ENCODE measurements around the gene SPATA2. TPM values are rescaled to one million over a fixed set of nuclear protein-coding genes. Genes with fewer than 3 reads are reported as not detected.
A peak's percentile ranks its signal among the peaks of the same experiment; 100 is the strongest.

SPATA2 gene
- total and polyA plus RNA-seq, 2 experiments from 2014 or later: 3.1 to 4.6 TPM

DNA sequence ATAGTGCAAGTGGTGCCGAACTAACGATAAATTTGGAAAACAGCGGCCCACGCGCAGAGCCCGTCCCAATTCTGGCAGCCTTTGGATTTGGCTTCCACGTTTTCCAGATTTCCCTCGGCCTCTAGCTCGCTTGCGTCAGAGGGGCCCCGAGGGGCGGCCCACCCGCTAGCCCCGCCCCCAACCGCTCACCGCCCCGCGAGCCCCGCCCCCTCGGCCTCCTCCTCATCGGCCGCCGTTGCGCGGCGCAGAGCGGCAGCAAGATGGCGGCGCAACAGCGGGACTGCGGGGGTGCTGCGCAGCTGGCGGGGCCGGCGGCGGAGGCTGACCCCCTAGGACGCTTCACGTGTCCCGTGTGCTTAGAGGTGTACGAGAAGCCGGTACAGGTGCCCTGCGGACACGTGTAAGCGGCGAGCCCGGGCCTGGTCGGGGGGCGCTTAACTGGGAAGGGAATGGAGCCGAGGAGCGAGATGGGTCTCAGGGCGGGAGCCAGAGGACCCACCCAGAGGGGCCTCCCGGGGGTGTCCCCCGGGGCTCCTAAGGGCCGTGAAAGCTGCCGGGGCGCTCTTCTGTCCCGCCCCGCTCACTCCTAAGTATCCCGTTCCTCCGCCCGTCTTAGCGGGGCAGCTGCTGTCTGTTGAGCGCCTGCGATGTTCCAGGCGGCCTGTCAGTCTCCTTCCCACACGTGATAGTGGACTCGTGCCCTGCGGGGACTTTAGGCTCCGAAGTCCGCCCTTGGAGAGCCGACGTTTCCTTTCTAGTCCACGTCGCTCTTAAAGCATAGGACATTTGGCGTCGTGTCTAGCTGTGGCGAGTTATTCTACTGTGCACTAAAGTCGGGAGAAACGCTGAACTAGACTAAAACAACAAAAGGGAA is 21.1 kb upstream of the SPATA2 start, which contains the start of gene RNF114:
Gene RNF114, plus strand, starts transcription at position 245 of the 874 bp plus-strand sequence. Its CDS starts 16 bp downstream, at position 261.
- no peak for TF ChIP-seq EZH2 (IDR thresholded peaks at IDR 0.05; ENCODE audit: insufficient read depth, poor library complexity, severe bottlenecking)
- TF ChIP-seq EZH2phosphoT487 (IDR thresholded peaks at IDR 0.05; ENCODE audit: insufficient read depth, low read depth): no peak

DNA sequence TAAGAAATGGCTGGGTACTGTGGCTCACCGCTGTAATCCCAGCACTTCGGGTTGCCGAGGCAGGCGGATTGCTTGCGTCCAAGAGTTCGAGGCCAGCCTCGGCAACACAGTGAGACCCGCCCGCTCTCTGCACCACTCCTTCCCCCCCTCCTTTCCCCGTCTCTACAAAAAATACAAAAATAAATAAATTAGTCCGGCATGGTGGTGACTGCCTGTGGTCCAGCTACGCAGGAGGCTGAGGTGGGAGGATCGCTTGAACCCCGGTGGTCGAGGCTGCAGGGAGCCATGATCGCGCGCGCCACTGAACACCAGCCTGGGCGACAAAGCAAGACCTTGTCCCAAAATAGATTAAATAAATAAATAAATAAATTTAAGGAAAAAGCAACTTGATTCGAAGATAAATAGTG is 20.4 kb upstream of the SPATA2 start:
- in situ Hi-C loops (cut with MboI): no loop called here
- TF ChIP-seq EZH2phosphoT487 (IDR thresholded peaks at IDR 0.05; ENCODE audit: insufficient read depth, low read depth) (no peak), EZH2 (IDR thresholded peaks at IDR 0.05; ENCODE audit: insufficient read depth, poor library complexity, severe bottlenecking) (no peak)
- peak overlapping the region; percentile 93 for H3K9ac ChIP-seq

More for the DNA sequence above, 21.1 kb upstream of the SPATA2 start, which contains the start of gene RNF114:
- Histone ChIP-seq H3K36me3 (ENCODE audit: low read depth) (peaks cover 3% of the 10 kb centered on the region; the same call in 1 of the 2 replicates), H3K79me2 (ENCODE audit: insufficient read depth) (peaks cover 52% of the 10 kb centered on the region), H3K9me2 (ENCODE audit: insufficient read depth) (no peaks in the 10 kb centered on the region), H3K27ac (peak within 1 kb of the TSS; percentile 68), H3K9ac (peak within 1 kb of the TSS; percentile 93), H3K4me3 (peak within 1 kb of the TSS; percentile 89), H3K4me2 (ENCODE audit: unreplicated experiment) (peak within 1 kb of the TSS; percentile 88), H3K9me3 (ENCODE audit: low read depth) (no peaks in the 10 kb centered on the region), H4K20me1 (ENCODE audit: insufficient read depth) (0 out of 2 replicates have a peak, but pooled peaks cover 4% of the 10 kb centered on the region), H3K27me3 (replicated peaks; ENCODE audit: insufficient read depth) (no peaks in the 10 kb centered on the region), H3F3A (ENCODE audit: insufficient read depth) (peaks cover 5% of the 10 kb centered on the region; the same call in 1 of the 2 replicates), H2AFZ (peak within 1 kb of the TSS; percentile 96), H3K4me1 (ENCODE audit: insufficient read depth) (peaks cover 19% of the 10 kb centered on the region)
- peak; percentile 98 for DNase-seq
- WGBS, 2 experiments (ENCODE audit: low coverage in 1 of 2, low lambda C conversion rate in 2 of 2, missing lambda C conversion rate in 2 of 2): 1% methylated on average over 54 to 68 of the region's 79 CpGs
- in situ Hi-C loops (cut with MboI): no loop called here

DNA sequence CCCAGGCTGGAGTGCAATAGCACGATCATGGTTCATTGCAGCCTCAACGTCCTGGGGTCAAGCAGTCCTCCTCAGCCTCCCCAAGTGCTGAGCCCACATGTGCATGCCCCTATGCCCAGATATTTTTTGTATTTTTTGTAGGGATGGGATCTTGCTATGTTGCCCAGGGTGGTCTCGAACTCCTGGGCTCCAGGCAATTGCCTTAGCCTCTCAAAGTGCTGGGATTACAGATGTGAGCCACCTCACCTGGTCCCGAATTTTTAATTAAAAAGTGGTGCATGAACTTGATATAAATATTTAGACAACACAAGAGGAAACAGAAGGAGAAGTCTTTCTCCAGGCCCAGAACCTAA is 13.8 kb upstream of the SPATA2 start:
- Histone ChIP-seq H3K9me3 (ENCODE audit: low read depth) (no peaks in the 10 kb centered on the region), H3K27ac (0 out of 2 replicates have a peak overlapping the region, but pooled peaks have one; percentile 22), H3K4me3 (no peak overlapping the region), H3F3A (ENCODE audit: insufficient read depth) (0 out of 2 replicates have a peak, but pooled peaks cover 11% of the 10 kb centered on the region), H3K4me2 (ENCODE audit: unreplicated experiment) (peak overlapping the region; percentile 6), H4K20me1 (ENCODE audit: insufficient read depth) (no peaks in the 10 kb centered on the region), H3K4me1 (ENCODE audit: insufficient read depth) (peaks cover 4% of the 10 kb centered on the region; the same call in 1 of the 2 replicates), H3K9ac (peak overlapping the region; percentile 2; the same call in 1 of the 2 replicates), H3K9me2 (ENCODE audit: insufficient read depth) (no peaks in the 10 kb centered on the region), H3K79me2 (ENCODE audit: insufficient read depth) (no peaks in the 10 kb centered on the region), H3K36me3 (ENCODE audit: low read depth) (no peaks in the 10 kb centered on the region), H2AFZ (peak overlapping the region; percentile 81), H3K27me3 (replicated peaks; ENCODE audit: insufficient read depth) (no peaks in the 10 kb centered on the region)
- 30 to 32% methylated on average over 4 of the region's 4 CpGs for WGBS, 2 experiments (ENCODE audit: low coverage in 1 of 2, low lambda C conversion rate in 2 of 2, missing lambda C conversion rate in 2 of 2)
- no peak for TF ChIP-seq EZH2 (IDR thresholded peaks at IDR 0.05; ENCODE audit: insufficient read depth, poor library complexity, severe bottlenecking)
- TF ChIP-seq EZH2phosphoT487 (IDR thresholded peaks at IDR 0.05; ENCODE audit: insufficient read depth, low read depth): no peak
- no peak for DNase-seq
- in situ Hi-C loops (cut with MboI): no loop called here

More for the DNA sequence above, 20.4 kb upstream of the SPATA2 start:
- peaks cover 3% of the 10 kb centered on the region; the same call in 1 of the 2 replicates for H3K36me3 ChIP-seq (ENCODE audit: low read depth)
- peaks cover 46% of the 10 kb centered on the region for H3K79me2 ChIP-seq (ENCODE audit: insufficient read depth)
- H4K20me1 ChIP-seq (ENCODE audit: insufficient read depth): 0 out of 2 replicates have a peak, but pooled peaks cover 4% of the 10 kb centered on the region
- DNase-seq: no peak
- peak overlapping the region; percentile 89 for H3K4me3 ChIP-seq
- peaks cover 5% of the 10 kb centered on the region; the same call in 1 of the 2 replicates for H3F3A ChIP-seq (ENCODE audit: insufficient read depth)
- no peaks in the 10 kb centered on the region for H3K9me3 ChIP-seq (ENCODE audit: low read depth)
- 6 to 8% methylated on average over 20 to 21 of the region's 21 CpGs for WGBS, 2 experiments (ENCODE audit: low coverage in 1 of 2, low lambda C conversion rate in 2 of 2, missing lambda C conversion rate in 2 of 2)
- H3K9me2 ChIP-seq (ENCODE audit: insufficient read depth): no peaks in the 10 kb centered on the region
- 0 out of 2 replicates have a peak overlapping the region, but pooled peaks have one; percentile 11 for H3K27ac ChIP-seq
- H2AFZ ChIP-seq: peak overlapping the region; percentile 96
- no peaks in the 10 kb centered on the region for H3K27me3 ChIP-seq (replicated peaks; ENCODE audit: insufficient read depth)
- H3K4me1 ChIP-seq (ENCODE audit: insufficient read depth): peaks cover 19% of the 10 kb centered on the region
- H3K4me2 ChIP-seq (ENCODE audit: unreplicated experiment): peak overlapping the region; percentile 88

DNA sequence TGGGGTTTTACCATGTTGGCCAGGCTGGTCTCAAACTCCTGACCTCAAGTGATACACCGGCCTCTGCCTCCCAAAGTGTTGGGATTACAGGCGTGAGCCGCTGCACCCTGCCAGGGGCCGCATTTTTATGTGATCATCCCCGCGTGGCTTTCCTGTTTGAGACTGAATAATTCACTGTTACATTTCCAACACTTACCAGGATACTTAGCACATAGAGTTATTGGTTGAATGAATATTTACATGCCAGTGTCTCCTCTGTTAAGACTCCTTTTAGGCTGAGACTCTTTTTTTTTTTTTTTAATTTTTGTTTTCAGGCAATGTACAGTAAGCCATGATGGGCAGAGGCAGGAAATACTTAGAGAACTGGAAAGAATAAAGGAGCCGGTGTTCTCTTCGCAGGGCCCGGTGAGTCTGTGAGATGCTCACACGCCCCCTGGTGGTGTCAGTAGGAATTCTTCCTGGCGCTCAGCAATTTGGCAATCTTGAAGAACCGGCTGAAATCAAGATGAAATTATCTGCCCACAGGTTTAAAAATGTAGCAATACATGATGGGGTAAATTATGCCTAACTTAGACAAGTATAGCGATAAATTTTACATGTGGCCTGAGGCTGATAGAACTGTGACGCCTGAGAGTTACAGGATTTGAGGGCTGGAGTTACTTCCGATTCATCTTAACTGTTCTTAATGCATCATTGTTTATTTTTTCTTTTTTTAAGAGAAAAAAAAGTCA is 13.2 kb upstream of the SPATA2 start:
- TF ChIP-seq EZH2 (IDR thresholded peaks at IDR 0.05; ENCODE audit: insufficient read depth, poor library complexity, severe bottlenecking): no peak
- no peak for TF ChIP-seq EZH2phosphoT487 (IDR thresholded peaks at IDR 0.05; ENCODE audit: insufficient read depth, low read depth)
- Histone ChIP-seq H3K9me3 (ENCODE audit: low read depth) (no peaks in the 10 kb centered on the region), H3K9me2 (ENCODE audit: insufficient read depth) (no peaks in the 10 kb centered on the region), H3K79me2 (ENCODE audit: insufficient read depth) (no peaks in the 10 kb centered on the region), H2AFZ (peak overlapping the region; percentile 81), H3K27ac (peak overlapping the region; percentile 22; the same call in 1 of the 2 replicates), H4K20me1 (ENCODE audit: insufficient read depth) (no peaks in the 10 kb centered on the region), H3K4me3 (peak overlapping the region; percentile 6; the same call in 1 of the 2 replicates), H3F3A (ENCODE audit: insufficient read depth) (0 out of 2 replicates have a peak, but pooled peaks cover 11% of the 10 kb centered on the region), H3K9ac (peak overlapping the region; percentile 36; the same call in 1 of the 2 replicates), H3K36me3 (ENCODE audit: low read depth) (no peaks in the 10 kb centered on the region), H3K27me3 (replicated peaks; ENCODE audit: insufficient read depth) (no peaks in the 10 kb centered on the region), H3K4me2 (ENCODE audit: unreplicated experiment) (peak overlapping the region; percentile 36), H3K4me1 (ENCODE audit: insufficient read depth) (peaks cover 4% of the 10 kb centered on the region; the same call in 1 of the 2 replicates)
- in situ Hi-C loops (cut with MboI): no loop called here
- DNase-seq: peak; percentile 89
- 12 to 16% methylated on average over 15 of the region's 15 CpGs for WGBS, 2 experiments (ENCODE audit: low coverage in 1 of 2, low lambda C conversion rate in 2 of 2, missing lambda C conversion rate in 2 of 2)

Measured in GM23248 (cell line).